Measurements from ENCODE around the gene ZSWIM3. TPM values are rescaled to one million over a fixed set of nuclear protein-coding genes. Genes with fewer than 3 reads are reported as not detected.

ZSWIM3 gene
- polyA plus RNA-seq: 0.11 and 0.56 TPM in 2 replicates

GRCh38 chr20:45857114-45857881 is at the start of gene ZSWIM3, which contains the start of gene ACOT8:
ZSWIM3 (plus strand) TSS chr20:45857614; CDS start chr20:45857826, 212 bp downstream.
ACOT8 (minus strand) TSS chr20:45857392; CDS start chr20:45857315, 77 bp downstream.

DNA sequence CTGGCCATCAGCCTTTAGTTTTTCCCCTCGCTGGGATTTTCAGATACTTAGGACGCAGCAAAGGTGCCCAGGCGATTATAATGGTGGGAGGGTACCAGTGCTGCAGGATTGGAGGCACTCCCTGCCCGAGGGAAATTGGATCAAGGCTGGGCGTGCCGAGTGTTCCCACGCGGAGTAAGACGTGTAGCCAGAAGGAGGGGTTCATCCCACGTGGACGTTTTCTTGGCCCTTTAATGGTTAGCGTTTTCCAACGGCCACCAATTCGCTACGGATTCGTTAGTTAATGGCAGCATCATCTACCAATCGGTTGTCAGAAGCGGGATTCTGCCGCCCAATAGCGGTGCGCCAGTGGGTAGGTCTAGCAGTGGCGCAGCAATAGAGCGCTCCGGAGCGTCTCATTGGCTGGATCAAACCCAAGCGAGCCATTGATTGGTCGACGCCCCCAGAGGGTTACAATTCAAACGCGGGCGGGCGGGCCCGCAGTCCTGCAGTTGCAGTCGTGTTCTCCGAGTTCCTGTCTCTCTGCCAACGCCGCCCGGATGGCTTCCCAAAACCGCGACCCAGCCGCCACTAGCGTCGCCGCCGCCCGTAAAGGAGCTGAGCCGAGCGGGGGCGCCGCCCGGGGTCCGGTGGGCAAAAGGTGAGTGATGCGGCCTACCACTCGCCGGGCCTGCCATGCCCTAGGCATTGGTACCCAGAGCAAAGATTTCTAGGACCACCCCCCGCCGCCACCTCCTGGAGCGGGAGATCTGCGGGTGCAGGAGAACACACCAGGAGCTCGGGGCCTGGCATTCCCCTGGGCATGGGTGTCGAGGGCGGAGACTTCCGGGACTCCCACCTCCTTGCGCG is 45.0 kb upstream of the ZSWIM3 start, which contains the start of gene UBE2C:
TSS of gene UBE2C (plus strand) at position 488 of the 849 bp plus-strand sequence. CDS start at position 540, 52 bp downstream.

GRCh38 chr20:45827030-45827652 is 30.3 kb upstream of the ZSWIM3 start, which contains the start of gene TNNC2:
TNNC2 (minus strand) TSS chr20:45827312; CDS start chr20:45827248, 64 bp downstream.

DNA sequence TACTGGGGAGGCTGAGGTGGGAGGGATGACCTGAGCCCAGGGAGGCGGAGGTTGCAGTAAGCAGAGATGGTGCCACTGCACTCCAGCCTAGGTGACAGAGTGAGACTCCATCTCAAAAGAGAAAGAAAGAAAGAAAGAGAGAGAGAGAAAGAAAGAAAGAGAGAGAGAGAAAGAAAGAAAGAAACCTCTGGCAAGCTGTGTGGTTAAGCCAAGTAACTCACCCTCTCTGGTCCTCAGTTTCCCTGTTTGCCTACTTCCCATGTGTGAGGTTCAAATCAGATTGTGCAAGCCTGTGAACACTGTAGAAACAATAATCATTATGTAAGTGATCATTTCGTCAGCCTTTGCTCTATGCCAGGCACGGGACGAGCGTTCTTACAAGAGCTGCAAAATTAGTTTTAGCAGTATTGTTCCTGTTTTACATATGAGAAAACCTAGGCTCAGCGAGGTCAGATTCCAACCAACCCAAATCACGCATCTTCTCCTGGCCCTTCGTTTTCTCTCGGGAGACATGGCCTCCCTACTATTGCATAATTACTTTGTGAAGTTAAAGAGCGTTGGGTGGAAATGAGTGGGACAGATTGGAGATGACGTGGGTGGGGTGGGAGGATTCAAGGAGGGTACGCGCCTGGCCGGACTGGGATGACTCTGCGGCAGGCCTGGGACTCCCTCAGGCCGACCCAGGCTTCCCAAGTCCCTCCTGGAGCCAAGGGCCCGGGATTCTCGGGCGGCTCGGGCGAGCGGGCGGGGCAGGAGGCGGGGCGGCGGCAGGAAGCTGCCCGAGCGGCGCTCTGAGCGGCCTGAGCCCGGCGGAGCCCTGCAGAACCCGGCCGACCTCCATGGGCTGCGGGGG is 24.2 kb upstream of the ZSWIM3 start, which contains the start of gene SNX21:
TSS of gene SNX21 (plus strand) at position 770 of the 853 bp plus-strand sequence. CDS start 121 bp downstream, outside the sequence.

DNA sequence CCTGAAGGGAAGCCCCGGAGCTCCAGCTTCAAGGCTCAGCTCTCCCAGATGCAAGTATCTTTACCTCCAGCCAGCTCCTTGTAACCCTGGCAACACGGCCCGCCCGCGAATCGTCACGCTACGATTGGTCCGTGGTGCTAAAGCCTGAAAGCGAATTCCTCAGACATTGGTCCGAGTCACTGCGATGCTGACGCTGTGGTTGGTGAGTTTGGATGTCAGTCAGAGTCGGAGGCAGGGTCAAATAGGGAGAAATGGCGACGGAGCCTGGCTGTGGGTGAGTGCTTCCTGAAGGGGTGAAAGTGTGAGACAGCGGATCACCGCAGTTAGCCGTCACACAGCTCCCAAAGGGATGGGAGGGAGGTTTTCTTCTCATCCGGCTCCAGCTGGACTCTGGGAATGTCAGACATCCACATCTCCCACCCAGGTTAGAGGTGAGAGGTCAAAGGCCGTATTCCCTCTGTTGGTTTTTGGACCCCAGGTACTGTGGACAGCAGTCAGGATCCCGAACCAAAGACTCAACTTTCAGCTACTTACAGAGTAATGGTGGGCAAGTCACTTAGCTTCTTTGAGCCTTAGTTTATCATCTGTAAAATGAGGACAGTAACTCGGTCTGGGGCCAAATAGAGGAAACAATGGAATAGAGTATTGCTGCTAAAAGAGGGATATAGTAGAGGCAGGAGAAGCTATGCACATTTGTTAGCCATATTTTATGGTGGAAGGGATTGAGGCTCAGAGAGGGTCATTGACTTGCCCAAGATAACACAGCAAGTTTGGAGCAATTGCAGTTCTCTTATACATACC is 23.8 kb downstream of the ZSWIM3 start, which contains the start of gene ZSWIM1:
TSS of gene ZSWIM1 (plus strand) at position 240 of the 801 bp plus-strand sequence. CDS start 1,366 bp downstream, outside the sequence.

DNA sequence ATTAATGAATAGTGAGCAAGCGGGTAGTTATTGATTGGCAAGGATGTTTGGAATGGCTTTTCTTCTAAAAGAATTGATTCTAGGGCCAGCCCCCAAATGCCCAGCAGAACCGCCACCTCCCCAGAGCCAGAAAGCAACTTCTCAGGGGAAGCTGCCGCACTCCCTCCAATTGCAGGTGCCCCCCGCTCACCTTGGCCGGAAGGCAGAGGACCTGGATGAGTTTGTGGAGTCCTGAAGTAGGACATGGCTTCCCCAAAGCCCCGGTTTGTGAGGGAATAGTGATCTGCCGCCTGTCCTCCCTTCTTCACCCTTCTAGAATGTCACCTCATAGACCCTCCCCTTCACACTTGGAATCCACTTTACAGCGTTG is 29.9 kb downstream of the ZSWIM3 start, which contains the start of gene SPATA25:
TSS of gene SPATA25 (minus strand) at position 277 of the 370 bp plus-strand sequence. CDS start at position 245, 32 bp downstream.

DNA sequence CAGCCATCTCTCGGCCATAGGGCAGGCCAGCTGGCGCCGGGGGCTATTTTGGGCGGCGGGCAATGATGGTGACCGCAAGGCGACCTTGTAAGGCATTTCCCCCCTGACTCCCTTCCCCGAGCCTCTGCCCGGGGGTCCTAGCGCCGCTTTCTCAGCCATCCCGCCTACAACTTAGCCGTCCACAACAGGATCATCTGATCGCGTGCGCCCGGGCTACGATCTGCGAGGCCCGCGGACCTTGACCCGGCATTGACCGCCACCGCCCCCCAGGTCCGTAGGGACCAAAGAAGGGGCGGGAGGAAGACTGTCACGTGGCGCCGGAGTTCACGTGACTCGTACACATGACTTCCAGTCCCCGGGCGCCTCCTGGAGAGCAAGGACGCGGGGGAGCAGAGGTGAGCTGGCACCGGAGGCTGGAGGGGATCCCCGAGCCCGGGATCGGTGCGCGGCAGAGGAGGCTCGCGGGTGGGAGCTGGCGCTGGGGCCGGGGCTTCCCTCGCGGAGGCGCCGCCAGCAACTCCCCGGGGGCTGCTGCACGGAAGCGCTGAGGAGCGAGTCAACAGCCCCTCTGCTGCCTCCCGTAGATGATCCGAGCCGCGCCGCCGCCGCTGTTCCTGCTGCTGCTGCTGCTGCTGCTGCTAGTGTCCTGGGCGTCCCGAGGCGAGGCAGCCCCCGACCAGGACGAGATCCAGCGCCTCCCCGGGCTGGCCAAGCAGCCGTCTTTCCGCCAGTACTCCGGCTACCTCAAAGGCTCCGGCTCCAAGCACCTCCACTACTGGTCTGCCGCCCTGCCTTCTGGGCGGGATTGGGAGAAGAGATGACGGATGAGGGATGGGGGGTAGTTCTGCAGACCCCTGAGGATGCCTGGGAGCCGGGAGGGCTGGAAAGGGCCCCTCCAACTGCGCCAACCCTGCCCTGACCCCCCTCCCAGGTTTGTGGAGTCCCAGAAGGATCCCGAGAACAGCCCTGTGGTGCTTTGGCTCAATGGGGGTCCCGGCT is 33.9 kb downstream of the ZSWIM3 start, which contains the start of the genes CTSA and NEURL2:
TSS of gene CTSA (plus strand) at position 351 of the 999 bp plus-strand sequence. CDS start at position 585, 234 bp downstream.
TSS of gene NEURL2 (minus strand) at position 224 of the 999 bp plus-strand sequence. CDS start at position 7, 217 bp downstream.

DNA sequence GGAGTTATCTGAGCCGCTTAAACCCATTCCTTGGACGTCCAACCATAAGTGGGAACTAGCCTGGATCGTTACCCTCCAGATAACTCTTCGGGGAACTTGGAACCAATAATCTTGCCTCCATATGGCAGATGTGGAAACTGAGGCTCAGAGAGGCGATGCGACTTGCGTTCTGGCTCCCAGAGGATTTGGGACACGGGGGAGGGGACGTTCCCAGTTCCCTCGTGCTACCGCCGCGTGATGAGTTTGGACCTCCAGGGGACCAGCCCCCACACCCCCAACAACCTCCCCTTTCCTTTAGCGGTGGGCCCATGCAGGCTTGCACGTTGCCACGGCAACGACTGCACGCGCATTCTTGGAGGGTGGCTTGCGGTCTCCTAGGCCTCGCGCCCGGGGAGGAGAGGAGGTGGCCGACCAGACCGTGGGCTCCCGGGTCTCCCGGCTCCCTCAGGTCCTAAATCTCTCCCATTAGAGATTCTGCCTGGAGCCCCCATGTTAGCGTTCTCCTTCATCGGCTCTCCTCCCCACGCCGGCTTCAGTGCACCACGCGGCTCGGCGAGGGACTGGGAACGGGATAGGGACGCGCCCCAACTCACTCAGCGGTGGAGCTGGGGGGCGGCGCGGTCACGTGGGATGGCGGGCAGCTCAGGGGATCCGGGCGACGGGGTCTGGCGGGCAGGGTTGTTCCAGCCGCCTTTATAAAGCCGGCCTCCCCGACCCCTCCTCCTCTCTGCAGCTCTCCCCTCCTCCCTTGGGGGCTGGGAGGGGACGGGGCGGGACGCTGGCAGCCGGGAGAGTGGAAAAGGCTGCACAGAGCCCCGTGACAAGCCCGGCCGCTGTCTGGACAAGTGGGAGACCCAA is 54.3 kb downstream of the ZSWIM3 start, which contains the start of gene PLTP:
TSS of gene PLTP (minus strand) at position 670 of the 858 bp plus-strand sequence. CDS start 703 bp downstream, outside the sequence.

Other genes starting within 250 kb of the ZSWIM3 start
- not detected in 2 replicates for gene WFDC10A, start 227.9 kb upstream of the ZSWIM3 start, polyA plus RNA-seq
- gene WFDC9, start 226.3 kb upstream of the ZSWIM3 start, polyA plus RNA-seq: not detected in 2 replicates
- not detected in 2 replicates for gene WFDC11, start 187.4 kb upstream of the ZSWIM3 start, polyA plus RNA-seq
- not detected in 2 replicates for gene WFDC13, start 155.6 kb upstream of the ZSWIM3 start, polyA plus RNA-seq
- not detected in 2 replicates for gene WFDC10B, start 152.6 kb upstream of the ZSWIM3 start, polyA plus RNA-seq
- not detected in 2 replicates for gene SPINT4, start 135.3 kb upstream of the ZSWIM3 start, polyA plus RNA-seq
- gene WFDC3, start 65.7 kb upstream of the ZSWIM3 start, polyA plus RNA-seq: 3.9 and 7.5 TPM in 2 replicates
- gene DNTTIP1, start 65.7 kb upstream of the ZSWIM3 start, polyA plus RNA-seq: 13.8 and 27.6 TPM in 2 replicates
- gene UBE2C, start 45.0 kb upstream of the ZSWIM3 start, polyA plus RNA-seq: not detected in 2 replicates
- gene TNNC2, start 30.3 kb upstream of the ZSWIM3 start, polyA plus RNA-seq: 3.8 TPM in 1 of 2 replicates, not detected in the other
- gene SNX21, start 23.8 kb upstream of the ZSWIM3 start, polyA plus RNA-seq: 2.8 and 3.2 TPM in 2 replicates
- gene ACOT8, start 222 bp upstream of the ZSWIM3 start, polyA plus RNA-seq: 22.9 and 23.8 TPM in 2 replicates
- 1.1 and 2.1 TPM in 2 replicates for gene ZSWIM1, start 23.6 kb downstream of the ZSWIM3 start, polyA plus RNA-seq
- not detected in 2 replicates for gene SPATA25, start 30.0 kb downstream of the ZSWIM3 start, polyA plus RNA-seq
- gene NEURL2, start 33.6 kb downstream of the ZSWIM3 start, polyA plus RNA-seq: 0.50 TPM in 1 of 2 replicates, not detected in the other
- 44.1 and 45.1 TPM in 2 replicates for gene CTSA, start 33.7 kb downstream of the ZSWIM3 start, polyA plus RNA-seq
- 22.6 and 37.3 TPM in 2 replicates for gene PLTP, start 54.5 kb downstream of the ZSWIM3 start, polyA plus RNA-seq
- gene PCIF1, start 77.1 kb downstream of the ZSWIM3 start, polyA plus RNA-seq: 5.7 and 8.0 TPM in 2 replicates
- 1.6 and 2.7 TPM in 2 replicates for gene ZNF335, start 114.6 kb downstream of the ZSWIM3 start, polyA plus RNA-seq
- not detected in 2 replicates for gene MMP9, start 151.3 kb downstream of the ZSWIM3 start, polyA plus RNA-seq
- gene SLC12A5, start 171.6 kb downstream of the ZSWIM3 start, polyA plus RNA-seq: 332 and 498 TPM in 2 replicates
- gene NCOA5, start 232.3 kb downstream of the ZSWIM3 start, polyA plus RNA-seq: 2.1 and 2.8 TPM in 2 replicates